Measurements from ENCODE around the gene IFFO2. TPM values are rescaled to one million over a fixed set of nuclear protein-coding genes. Genes with fewer than 3 reads are reported as not detected.
A peak's percentile ranks its signal among the peaks of the same experiment; 100 is the strongest.

The IFFO2 gene
- total RNA-seq, 1 donor from 2014 or later, result 39.6 TPM

DNA sequence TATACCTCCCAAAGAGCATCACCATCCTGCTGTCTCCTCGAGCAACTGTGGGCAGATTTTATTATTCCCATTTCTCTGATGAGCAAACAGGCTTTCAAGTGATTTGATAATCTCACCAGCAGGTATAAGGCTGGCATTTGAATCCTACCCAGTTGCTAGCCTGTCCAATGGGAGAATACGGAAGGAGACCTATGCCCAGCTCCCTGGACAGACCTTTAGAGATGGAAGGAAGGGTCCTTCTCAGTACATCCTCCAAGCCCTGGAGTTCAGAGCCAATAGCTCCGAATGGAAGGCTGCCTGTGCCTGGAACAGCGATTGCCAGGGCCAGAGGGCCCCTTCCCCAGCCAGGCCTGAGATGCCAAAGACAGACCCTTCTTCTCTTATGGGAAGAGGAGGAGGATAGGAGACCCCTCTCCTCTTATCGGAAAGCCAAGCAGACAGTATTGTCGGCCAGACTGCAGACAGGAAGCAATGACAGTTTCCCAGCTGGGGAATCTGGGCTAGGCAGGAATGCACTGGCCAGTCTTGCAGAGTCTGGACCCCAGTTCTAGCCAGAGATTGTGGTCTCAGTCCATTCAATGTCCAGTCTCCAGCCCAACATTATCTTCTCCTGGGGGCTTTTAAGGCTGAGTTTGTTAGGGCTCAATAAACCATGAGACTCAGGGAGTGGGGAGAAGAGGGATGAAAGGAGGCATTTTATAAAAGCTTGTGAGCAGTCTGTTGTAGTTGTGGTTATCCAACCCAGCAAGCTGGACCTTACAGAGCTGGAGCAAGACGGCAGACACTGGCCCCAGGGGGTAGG lies 2.0 kb downstream of the IFFO2 start:
- no peaks in the 10 kb centered on the region for H3K9me3 Mint-ChIP-seq (ENCODE audit: unreplicated experiment)
- Histone ChIP-seq H3K79me2 (ENCODE audit: insufficient read depth, low read length) (peaks cover 66% of the 10 kb centered on the region), H3K9ac (ENCODE audit: low read length) (peak overlapping the region; percentile 81), H3K27ac (ENCODE audit: low read depth, low read length) (peak overlapping the region; percentile 10), H3K36me3 (ENCODE audit: insufficient read depth, low read length) (no peaks in the 10 kb centered on the region), H3K4me2 (ENCODE audit: low read length) (peak overlapping the region; percentile 93), H2AFZ (ENCODE audit: low read depth, low read length) (no peak overlapping the region), H4K20me1 (ENCODE audit: insufficient read depth, low read length) (peaks cover 50% of the 10 kb centered on the region), H3K4me3 (ENCODE audit: insufficient read depth, low read depth, low read length) (peak overlapping the region; percentile 71), H3K27me3 (ENCODE audit: insufficient read depth, low read length) (no peaks in the 10 kb centered on the region), H3K9me3 (ENCODE audit: insufficient read depth, low read depth, low read length) (no peaks in the 10 kb centered on the region), H3K4me1 (ENCODE audit: insufficient read depth, low read length) (peaks cover 58% of the 10 kb centered on the region)
- H3K4me1 Mint-ChIP-seq (ENCODE audit: low read depth, unreplicated experiment), result peaks cover 41% of the 10 kb centered on the region
- FAIRE-seq (no peak), DNase-seq (ENCODE audit: low read depth) (no peak)
- H3K36me3 Mint-ChIP-seq (ENCODE audit: low read depth, unreplicated experiment), result peaks cover 5% of the 10 kb centered on the region
- peak overlapping the region; percentile 90 for H3K27ac Mint-ChIP-seq (ENCODE audit: unreplicated experiment)
- peak overlapping the region; percentile 95 for H3K4me3 Mint-ChIP-seq (ENCODE audit: unreplicated experiment)
- no peaks in the 10 kb centered on the region for H3K27me3 Mint-ChIP-seq (ENCODE audit: low read depth, unreplicated experiment)
- TF ChIP-seq, protein P1, sequence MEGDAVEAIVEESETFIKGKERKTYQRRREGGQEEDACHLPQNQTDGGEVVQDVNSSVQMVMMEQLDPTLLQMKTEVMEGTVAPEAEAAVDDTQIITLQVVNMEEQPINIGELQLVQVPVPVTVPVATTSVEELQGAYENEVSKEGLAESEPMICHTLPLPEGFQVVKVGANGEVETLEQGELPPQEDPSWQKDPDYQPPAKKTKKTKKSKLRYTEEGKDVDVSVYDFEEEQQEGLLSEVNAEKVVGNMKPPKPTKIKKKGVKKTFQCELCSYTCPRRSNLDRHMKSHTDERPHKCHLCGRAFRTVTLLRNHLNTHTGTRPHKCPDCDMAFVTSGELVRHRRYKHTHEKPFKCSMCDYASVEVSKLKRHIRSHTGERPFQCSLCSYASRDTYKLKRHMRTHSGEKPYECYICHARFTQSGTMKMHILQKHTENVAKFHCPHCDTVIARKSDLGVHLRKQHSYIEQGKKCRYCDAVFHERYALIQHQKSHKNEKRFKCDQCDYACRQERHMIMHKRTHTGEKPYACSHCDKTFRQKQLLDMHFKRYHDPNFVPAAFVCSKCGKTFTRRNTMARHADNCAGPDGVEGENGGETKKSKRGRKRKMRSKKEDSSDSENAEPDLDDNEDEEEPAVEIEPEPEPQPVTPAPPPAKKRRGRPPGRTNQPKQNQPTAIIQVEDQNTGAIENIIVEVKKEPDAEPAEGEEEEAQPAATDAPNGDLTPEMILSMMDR (IDR thresholded peaks at IDR 0.05; ENCODE audit: insufficient read depth, low read depth, low read length), result no peak
- no peak for TF ChIP-seq EZH2 (IDR thresholded peaks at IDR 0.05; ENCODE audit: insufficient read depth, low read length)

DNA sequence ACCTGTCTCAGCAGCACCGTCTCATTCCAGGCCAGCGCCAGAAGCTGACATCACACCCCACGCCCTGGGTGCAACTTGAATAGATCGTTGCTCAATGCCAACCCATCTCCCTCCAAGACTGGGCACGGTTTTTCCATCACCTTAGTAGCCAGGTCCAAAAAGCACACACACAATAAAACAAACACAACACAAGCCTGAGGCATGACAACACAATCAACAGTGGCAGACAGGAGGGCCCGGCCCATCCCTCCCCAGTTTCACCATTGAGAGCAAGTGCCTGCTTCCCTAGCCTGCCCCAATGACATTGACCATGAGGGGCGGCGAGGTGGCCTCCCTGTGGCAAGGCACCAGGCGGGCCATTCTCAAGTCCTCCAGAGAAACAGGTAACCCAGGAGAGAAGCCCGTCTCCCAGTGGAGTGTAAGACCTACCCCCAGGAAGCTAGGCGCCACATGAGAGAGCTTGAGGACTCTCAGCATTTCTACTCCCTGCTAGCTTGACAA lies 2.7 kb downstream of the IFFO2 start:
- TF ChIP-seq, protein P1 (IDR thresholded peaks at IDR 0.05; ENCODE audit: insufficient read depth, low read depth, low read length), result no peak
- TF ChIP-seq EZH2 (IDR thresholded peaks at IDR 0.05; ENCODE audit: insufficient read depth, low read length), result no peak
- Mint-ChIP-seq H3K4me3 (ENCODE audit: unreplicated experiment) (peak overlapping the region; percentile 95), H3K27me3 (ENCODE audit: low read depth, unreplicated experiment) (no peaks in the 10 kb centered on the region), H3K36me3 (ENCODE audit: low read depth, unreplicated experiment) (peaks cover 5% of the 10 kb centered on the region), H3K27ac (ENCODE audit: unreplicated experiment) (peak overlapping the region; percentile 90), H3K9me3 (ENCODE audit: unreplicated experiment) (no peaks in the 10 kb centered on the region), H3K4me1 (ENCODE audit: low read depth, unreplicated experiment) (peaks cover 48% of the 10 kb centered on the region)
- no peak for DNase-seq (ENCODE audit: low read depth)
- Histone ChIP-seq H2AFZ (ENCODE audit: low read depth, low read length) (no peak overlapping the region), H3K4me1 (ENCODE audit: insufficient read depth, low read length) (peaks cover 65% of the 10 kb centered on the region), H3K4me3 (ENCODE audit: insufficient read depth, low read depth, low read length) (peak overlapping the region; percentile 71), H3K9ac (ENCODE audit: low read length) (peak overlapping the region; percentile 81), H4K20me1 (ENCODE audit: insufficient read depth, low read length) (peaks cover 50% of the 10 kb centered on the region), H3K36me3 (ENCODE audit: insufficient read depth, low read length) (no peaks in the 10 kb centered on the region), H3K79me2 (ENCODE audit: insufficient read depth, low read length) (peaks cover 72% of the 10 kb centered on the region), H3K27me3 (ENCODE audit: insufficient read depth, low read length) (no peaks in the 10 kb centered on the region), H3K27ac (ENCODE audit: low read depth, low read length) (peak overlapping the region; percentile 10), H3K4me2 (ENCODE audit: low read length) (peak overlapping the region; percentile 93), H3K9me3 (ENCODE audit: insufficient read depth, low read depth, low read length) (no peaks in the 10 kb centered on the region)
- no peak for FAIRE-seq

Measured in astrocyte (in vitro differentiated cells and primary cell).